Loucy (cell line): ENCODE measurements around the gene SPEF2.

Source experiments
- EZH2phosphoT487 ChIP-seq: fragments of 200-600 bp; IDR thresholded peaks from 2 replicates; pipeline ENCODE4 v1.6.1; 2018; ENCODE audit warnings: antibody characterized with exemption, mild to moderate bottlenecking, moderate library complexity, borderline replicate concordance
- TF ChIP-seq, protein P1 (sequence below): fragments of 200-600 bp; sonication (generic); conservative IDR thresholded peaks from 2 replicates; pipeline ENCODE4 v1.5.1; 2014; ENCODE audit warnings: mild to moderate bottlenecking, antibody characterized with exemption, low read length

- TF ChIP-seq, protein P1, sequence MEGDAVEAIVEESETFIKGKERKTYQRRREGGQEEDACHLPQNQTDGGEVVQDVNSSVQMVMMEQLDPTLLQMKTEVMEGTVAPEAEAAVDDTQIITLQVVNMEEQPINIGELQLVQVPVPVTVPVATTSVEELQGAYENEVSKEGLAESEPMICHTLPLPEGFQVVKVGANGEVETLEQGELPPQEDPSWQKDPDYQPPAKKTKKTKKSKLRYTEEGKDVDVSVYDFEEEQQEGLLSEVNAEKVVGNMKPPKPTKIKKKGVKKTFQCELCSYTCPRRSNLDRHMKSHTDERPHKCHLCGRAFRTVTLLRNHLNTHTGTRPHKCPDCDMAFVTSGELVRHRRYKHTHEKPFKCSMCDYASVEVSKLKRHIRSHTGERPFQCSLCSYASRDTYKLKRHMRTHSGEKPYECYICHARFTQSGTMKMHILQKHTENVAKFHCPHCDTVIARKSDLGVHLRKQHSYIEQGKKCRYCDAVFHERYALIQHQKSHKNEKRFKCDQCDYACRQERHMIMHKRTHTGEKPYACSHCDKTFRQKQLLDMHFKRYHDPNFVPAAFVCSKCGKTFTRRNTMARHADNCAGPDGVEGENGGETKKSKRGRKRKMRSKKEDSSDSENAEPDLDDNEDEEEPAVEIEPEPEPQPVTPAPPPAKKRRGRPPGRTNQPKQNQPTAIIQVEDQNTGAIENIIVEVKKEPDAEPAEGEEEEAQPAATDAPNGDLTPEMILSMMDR: no peak
- no peak for TF ChIP-seq EZH2phosphoT487
These were observed 70.3 kb downstream of the SPEF2 start for GRCh38 chr5:35687961-35688360.
